ENCODE measurements around the gene KCNQ2. TPM values are rescaled to one million over a fixed set of nuclear protein-coding genes. Genes with fewer than 3 reads are reported as not detected.

The KCNQ2 gene
- total RNA-seq, 2 donors from 2014 or later = not detected

GRCh38 chr20:63443606-63444395 lies 28.7 kb downstream of the KCNQ2 start:
- no peaks in the 10 kb centered on the region for H3K4me1 ChIP-seq
- no peak overlapping the region for H3K4me3 ChIP-seq
- TF ChIP-seq CTCF (IDR thresholded peaks at IDR 0.05) = no peak
- H3K36me3 ChIP-seq = no peaks in the 10 kb centered on the region
- H3K27me3 ChIP-seq = no peaks in the 10 kb centered on the region
- H3K9me3 ChIP-seq = no peaks in the 10 kb centered on the region
- no peak overlapping the region for H3K27ac ChIP-seq
- no peak for DNase-seq (ENCODE audit: low spot score)

GRCh38 chr20:63442100-63442493 lies 30.4 kb downstream of the KCNQ2 start:
- Histone ChIP-seq H3K9me3 (no peaks in the 10 kb centered on the region), H3K4me1 (no peaks in the 10 kb centered on the region), H3K27me3 (no peaks in the 10 kb centered on the region), H3K36me3 (no peaks in the 10 kb centered on the region), H3K4me3 (no peak overlapping the region), H3K27ac (no peak overlapping the region)
- TF ChIP-seq CTCF (IDR thresholded peaks at IDR 0.05) = peak; percentile 29 to 64
- no peak for DNase-seq (ENCODE audit: low spot score)

- Histone ChIP-seq H3K4me1 (no peaks in the 10 kb centered on the region), H3K9me3 (no peaks in the 10 kb centered on the region), H3K27ac (no peak overlapping the region), H3K27me3 (no peaks in the 10 kb centered on the region), H3K4me3 (no peak overlapping the region), H3K36me3 (no peaks in the 10 kb centered on the region)
- TF ChIP-seq CTCF (IDR thresholded peaks at IDR 0.05) = no peak
- no peak for DNase-seq (ENCODE audit: low spot score)
Observed at GRCh38 chr20:63441136-63442099, 31.0 kb downstream of the KCNQ2 start.

- no peak for DNase-seq (ENCODE audit: low spot score)
- no peaks in the 10 kb centered on the region for H3K4me1 ChIP-seq
- H3K27me3 ChIP-seq = no peaks in the 10 kb centered on the region
- H3K27ac ChIP-seq = no peak overlapping the region
- no peaks in the 10 kb centered on the region for H3K9me3 ChIP-seq
- no peak for TF ChIP-seq CTCF (IDR thresholded peaks at IDR 0.05)
- no peak overlapping the region for H3K4me3 ChIP-seq
- H3K36me3 ChIP-seq = no peaks in the 10 kb centered on the region
Observed at GRCh38 chr20:63440366-63440955, 32.0 kb downstream of the KCNQ2 start.

GRCh38 chr20:63439866-63440265 lies 32.6 kb downstream of the KCNQ2 start:
- H3K36me3 ChIP-seq = no peaks in the 10 kb centered on the region
- H3K4me3 ChIP-seq = no peak overlapping the region
- no peak for DNase-seq (ENCODE audit: low spot score)
- no peaks in the 10 kb centered on the region for H3K27me3 ChIP-seq
- no peak overlapping the region for H3K27ac ChIP-seq
- no peaks in the 10 kb centered on the region for H3K4me1 ChIP-seq
- no peak for TF ChIP-seq CTCF (IDR thresholded peaks at IDR 0.05)
- no peaks in the 10 kb centered on the region for H3K9me3 ChIP-seq

Measured in right atrium auricular region (tissue), 2 donors.